Endothelial cell (in vitro differentiated cells): ENCODE results near the gene TNFSF4. TPM values are rescaled to one million over a fixed set of nuclear protein-coding genes. Genes with fewer than 3 reads are reported as not detected.

Experiments used
- DNase-seq: peaks from one replicate; pipeline ENCODE4 v3.0.0; 2021; ENCODE audit warnings: low spot score
- H3K27ac Mint-ChIP-seq: one replicate; pipeline ENCODE4 v1.8.0; 2021; ENCODE audit warnings: mixed read lengths, inconsistent platforms; ENCODE audit not compliant: unreplicated experiment
- H3K27me3 Mint-ChIP-seq: one replicate; pipeline ENCODE4 v1.8.0; 2021; ENCODE audit warnings: mild to moderate bottlenecking, moderate library complexity, mixed read lengths, inconsistent platforms; ENCODE audit not compliant: unreplicated experiment
- H3K36me3 Mint-ChIP-seq: one replicate; pipeline ENCODE4 v1.8.0; 2021; ENCODE audit warnings: mild to moderate bottlenecking, low read depth, mixed read lengths, inconsistent platforms; ENCODE audit not compliant: unreplicated experiment
- H3K4me1 Mint-ChIP-seq: one replicate; pipeline ENCODE4 v1.8.0; 2021; ENCODE audit warnings: mild to moderate bottlenecking, mixed read lengths, inconsistent platforms; ENCODE audit not compliant: unreplicated experiment
- H3K4me3 Mint-ChIP-seq: one replicate; pipeline ENCODE4 v1.8.0; 2021; ENCODE audit warnings: mild to moderate bottlenecking, mixed read lengths, inconsistent platforms; ENCODE audit not compliant: unreplicated experiment
- H3K9me3 Mint-ChIP-seq: one replicate; pipeline ENCODE4 v1.8.0; 2021; ENCODE audit warnings: mixed read lengths, inconsistent platforms; ENCODE audit not compliant: unreplicated experiment
- total RNA-seq: library from RNA; stranded (reverse); fragmentation: NEBNext Ultra II Directional; extraction: Animal tissue kit (Norgen Biotek cat#: 25700); gene quantifications from one replicate; pipeline ENCODE4 v1.2.1, GENCODE V29; 2021; ENCODE audit not compliant: unreplicated experiment
- TF ChIP-seq, protein P1 (sequence below): fragments of 200-600 bp; sonication (generic); IDR thresholded peaks from one replicate; pipeline ENCODE4 v1.5.0; 2021; ENCODE audit warnings: antibody characterized with exemption; ENCODE audit not compliant: unreplicated experiment

The TNFSF4 gene
- total RNA-seq, 1 donor from 2014 or later: 0.15 TPM

- no peak overlapping the region for H3K4me3 Mint-ChIP-seq
- no peaks in the 10 kb centered on the region for H3K36me3 Mint-ChIP-seq
- DNase-seq: no peak
- TF ChIP-seq, protein P1, sequence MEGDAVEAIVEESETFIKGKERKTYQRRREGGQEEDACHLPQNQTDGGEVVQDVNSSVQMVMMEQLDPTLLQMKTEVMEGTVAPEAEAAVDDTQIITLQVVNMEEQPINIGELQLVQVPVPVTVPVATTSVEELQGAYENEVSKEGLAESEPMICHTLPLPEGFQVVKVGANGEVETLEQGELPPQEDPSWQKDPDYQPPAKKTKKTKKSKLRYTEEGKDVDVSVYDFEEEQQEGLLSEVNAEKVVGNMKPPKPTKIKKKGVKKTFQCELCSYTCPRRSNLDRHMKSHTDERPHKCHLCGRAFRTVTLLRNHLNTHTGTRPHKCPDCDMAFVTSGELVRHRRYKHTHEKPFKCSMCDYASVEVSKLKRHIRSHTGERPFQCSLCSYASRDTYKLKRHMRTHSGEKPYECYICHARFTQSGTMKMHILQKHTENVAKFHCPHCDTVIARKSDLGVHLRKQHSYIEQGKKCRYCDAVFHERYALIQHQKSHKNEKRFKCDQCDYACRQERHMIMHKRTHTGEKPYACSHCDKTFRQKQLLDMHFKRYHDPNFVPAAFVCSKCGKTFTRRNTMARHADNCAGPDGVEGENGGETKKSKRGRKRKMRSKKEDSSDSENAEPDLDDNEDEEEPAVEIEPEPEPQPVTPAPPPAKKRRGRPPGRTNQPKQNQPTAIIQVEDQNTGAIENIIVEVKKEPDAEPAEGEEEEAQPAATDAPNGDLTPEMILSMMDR: no peak
- peaks cover 14% of the 10 kb centered on the region for H3K4me1 Mint-ChIP-seq
- no peak overlapping the region for H3K27ac Mint-ChIP-seq
- no peaks in the 10 kb centered on the region for H3K9me3 Mint-ChIP-seq
- H3K27me3 Mint-ChIP-seq: no peaks in the 10 kb centered on the region
Observed at GRCh38 chr1:173210716-173211231, 3.6 kb upstream of the TNFSF4 start.

- no peaks in the 10 kb centered on the region for H3K27me3 Mint-ChIP-seq
- H3K4me1 Mint-ChIP-seq: peaks cover 14% of the 10 kb centered on the region
- no peak overlapping the region for H3K27ac Mint-ChIP-seq
- H3K4me3 Mint-ChIP-seq: no peak overlapping the region
- TF ChIP-seq, protein P1: no peak
- no peaks in the 10 kb centered on the region for H3K36me3 Mint-ChIP-seq
- H3K9me3 Mint-ChIP-seq: no peaks in the 10 kb centered on the region
- DNase-seq: no peak
Observed at GRCh38 chr1:173210283-173210682, 3.2 kb upstream of the TNFSF4 start.

DNA sequence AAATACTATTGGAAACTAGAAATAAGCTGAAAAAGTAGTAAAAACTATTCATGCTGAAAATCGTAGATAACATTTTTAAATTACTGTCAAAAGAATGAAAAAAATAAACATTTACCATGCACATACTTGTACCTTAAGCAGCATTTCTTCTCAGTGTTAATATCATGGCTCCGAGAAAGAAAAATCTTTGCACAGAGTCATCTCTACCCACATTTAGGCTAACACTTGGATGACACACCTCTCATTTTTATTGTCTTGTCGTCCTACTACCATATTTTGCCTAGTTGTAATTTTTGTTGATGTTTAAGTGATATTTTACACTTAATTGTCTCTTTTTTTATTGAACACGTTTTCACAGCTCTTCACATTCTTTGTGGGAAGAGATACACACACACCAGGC, 1.7 kb upstream of the TNFSF4 start:
- DNase-seq: no peak
- no peak overlapping the region for H3K4me3 Mint-ChIP-seq
- no peaks in the 10 kb centered on the region for H3K36me3 Mint-ChIP-seq
- peaks cover 14% of the 10 kb centered on the region for H3K4me1 Mint-ChIP-seq
- no peaks in the 10 kb centered on the region for H3K9me3 Mint-ChIP-seq
- TF ChIP-seq, protein P1: no peak
- no peaks in the 10 kb centered on the region for H3K27me3 Mint-ChIP-seq
- H3K27ac Mint-ChIP-seq: no peak overlapping the region

GRCh38 chr1:173208146-173208545, 1.0 kb upstream of the TNFSF4 start:
- TF ChIP-seq, protein P1: no peak
- Mint-ChIP-seq H3K27ac (no peak overlapping the region), H3K4me1 (peaks cover 14% of the 10 kb centered on the region), H3K36me3 (no peaks in the 10 kb centered on the region), H3K9me3 (no peaks in the 10 kb centered on the region), H3K4me3 (no peak overlapping the region), H3K27me3 (no peaks in the 10 kb centered on the region)
- no peak for DNase-seq

- H3K36me3 Mint-ChIP-seq: no peaks in the 10 kb centered on the region
- H3K4me1 Mint-ChIP-seq: peaks cover 14% of the 10 kb centered on the region
- TF ChIP-seq, protein P1: no peak
- no peaks in the 10 kb centered on the region for H3K9me3 Mint-ChIP-seq
- no peak overlapping the region for H3K4me3 Mint-ChIP-seq
- no peak for DNase-seq
- H3K27me3 Mint-ChIP-seq: no peaks in the 10 kb centered on the region
- no peak overlapping the region for H3K27ac Mint-ChIP-seq
Observed at GRCh38 chr1:173205146-173206051, 1.7 kb downstream of the TNFSF4 start.
